Measurements from ENCODE around the gene BHLHE23. TPM values are rescaled to one million over a fixed set of nuclear protein-coding genes. Genes with fewer than 3 reads are reported as not detected.

BHLHE23 gene
- total RNA-seq, 6 experiments from 2014 or later: not detected

- no peaks in the 10 kb centered on the region for H3K36me3 Mint-ChIP-seq (ENCODE audit: low read depth)
These were observed 36.8 kb downstream of the BHLHE23 start for GRCh38 chr20:62969939-62970306.

GRCh38 chr20:62969179-62969760 is 37.5 kb downstream of the BHLHE23 start:
- no peaks in the 10 kb centered on the region for H3K36me3 Mint-ChIP-seq (ENCODE audit: low read depth)
- TF ChIP-seq CTCF (IDR thresholded peaks at IDR 0.05): no peak
- DNase-seq: no peak
- no peaks in the 10 kb centered on the region for H3K9me3 Mint-ChIP-seq
- H3K27me3 Mint-ChIP-seq (ENCODE audit: insufficient read depth): peaks cover 35% of the 10 kb centered on the region
- H3K4me3 Mint-ChIP-seq: no peak overlapping the region
- no peak overlapping the region for H3K27ac Mint-ChIP-seq
- peaks cover 8% of the 10 kb centered on the region; the same call in 1 of the 2 replicates for H3K4me1 Mint-ChIP-seq (ENCODE audit: low read depth)

More at GRCh38 chr20:62969939-62970306, 36.8 kb downstream of the BHLHE23 start:
- peaks cover 39% of the 10 kb centered on the region for H3K27me3 Mint-ChIP-seq (ENCODE audit: insufficient read depth)
- H3K4me1 Mint-ChIP-seq (ENCODE audit: low read depth): peaks cover 8% of the 10 kb centered on the region; the same call in 1 of the 2 replicates
- H3K4me3 Mint-ChIP-seq: no peak overlapping the region
- no peaks in the 10 kb centered on the region for H3K9me3 Mint-ChIP-seq
- TF ChIP-seq CTCF (IDR thresholded peaks at IDR 0.05): no peak
- H3K27ac Mint-ChIP-seq: no peak overlapping the region
- no peak for DNase-seq

GRCh38 chr20:62968378-62969178 is 38.2 kb downstream of the BHLHE23 start:
- Mint-ChIP-seq H3K36me3 (ENCODE audit: low read depth) (no peaks in the 10 kb centered on the region), H3K27ac (no peak overlapping the region), H3K27me3 (ENCODE audit: insufficient read depth) (peaks cover 32% of the 10 kb centered on the region), H3K4me1 (ENCODE audit: low read depth) (peaks cover 8% of the 10 kb centered on the region; the same call in 1 of the 2 replicates), H3K4me3 (no peak overlapping the region), H3K9me3 (no peaks in the 10 kb centered on the region)
- DNase-seq: no peak
- TF ChIP-seq CTCF (IDR thresholded peaks at IDR 0.05): no peak

- H3K27ac Mint-ChIP-seq: no peak overlapping the region
- no peak for TF ChIP-seq CTCF (IDR thresholded peaks at IDR 0.05)
- H3K27me3 Mint-ChIP-seq (ENCODE audit: insufficient read depth): peaks cover 30% of the 10 kb centered on the region
- H3K36me3 Mint-ChIP-seq (ENCODE audit: low read depth): no peaks in the 10 kb centered on the region
- no peak for DNase-seq
- H3K9me3 Mint-ChIP-seq: no peaks in the 10 kb centered on the region
- H3K4me3 Mint-ChIP-seq: no peak overlapping the region
- H3K4me1 Mint-ChIP-seq (ENCODE audit: low read depth): peaks cover 8% of the 10 kb centered on the region; the same call in 1 of the 2 replicates
These were observed 39.0 kb downstream of the BHLHE23 start for GRCh38 chr20:62967628-62968351.

GRCh38 chr20:62967149-62967501 is 39.6 kb downstream of the BHLHE23 start:
- Mint-ChIP-seq H3K9me3 (no peaks in the 10 kb centered on the region), H3K27me3 (ENCODE audit: insufficient read depth) (peaks cover 26% of the 10 kb centered on the region), H3K4me1 (ENCODE audit: low read depth) (peaks cover 4% of the 10 kb centered on the region; the same call in 1 of the 2 replicates), H3K36me3 (ENCODE audit: low read depth) (no peaks in the 10 kb centered on the region), H3K4me3 (no peak overlapping the region), H3K27ac (no peak overlapping the region)
- no peak for DNase-seq
- TF ChIP-seq CTCF (IDR thresholded peaks at IDR 0.05): no peak

All from HFFc6 (cell line).